ENCODE measurements around the gene TOMM5. TPM values are rescaled to one million over a fixed set of nuclear protein-coding genes. Genes with fewer than 3 reads are reported as not detected.

Gene TOMM5
- total and polyA plus RNA-seq, 2 of the 13 experiments (the other 11 are each of a cell fraction or from before 2014, with no cell fraction given): 147 to 315 TPM

GRCh38 chr9:37609735-37610397 is 17.5 kb upstream of the TOMM5 start:
- intact Hi-C loops (cut with micrococcal nuclease; ENCODE audit: unreplicated experiment) (no loop called here), in situ Hi-C loops (cut with HindIII; ENCODE audit: extremely low pct_ligation_motif_present, low pct_unique_long_range_greater_than_20kb) (no loop called here)
- no peak for ATAC-seq
- DNase-seq (ENCODE audit: low spot score): no peak
- Histone ChIP-seq H3K9ac (ENCODE audit: insufficient read depth, low read depth, low read length) (no peak overlapping the region), H3K9me3 (ENCODE audit: low read length) (no peaks in the 10 kb centered on the region), H3K4me1 (ENCODE audit: insufficient read depth, low read length) (no peaks in the 10 kb centered on the region), H3K27me3 (ENCODE audit: control insufficient read depth in 1 of 2, insufficient read depth in 2 of 2, low read length in 2 of 2) (peaks cover 0 to 23% of the 10 kb centered on the region in 2 experiments; a peak in 3 of 5 replicates), H3K27ac (ENCODE audit: extremely low read length, insufficient read depth, low read length) (no peak overlapping the region), H4K20me1 (ENCODE audit: insufficient read depth, low read length) (no peaks in the 10 kb centered on the region), H3K4me2 (ENCODE audit: low read depth, low read length) (no peak overlapping the region), H2AFZ (ENCODE audit: low read length) (no peak overlapping the region), H3K79me2 (ENCODE audit: insufficient read depth, low read length) (no peaks in the 10 kb centered on the region), H3K4me3 (replicated peaks in 1 of 3; ENCODE audit: insufficient read depth in 1 of 3, low read depth in 2 of 3, low read length in 3 of 3) (no peak overlapping the region), H3K36me3 (replicated peaks in 1 of 2; ENCODE audit: control insufficient read depth in 1 of 2, insufficient read depth in 2 of 2, low read length in 2 of 2) (no peaks in the 10 kb centered on the region)
- POLR2A ChIA-PET: no interaction called here
- TF ChIP-seq CC2D1A (CRISPR knock-in tag; IDR thresholded peaks at IDR 0.05) (no peak), ZNF44 (CRISPR knock-in tag; IDR thresholded peaks at IDR 0.05) (no peak), ZNF776 (CRISPR knock-in tag; IDR thresholded peaks at IDR 0.05) (no peak), ZNF136 (CRISPR knock-in tag; IDR thresholded peaks at IDR 0.05; ENCODE audit: low read depth) (no peak), MEIS2 (CRISPR knock-in tag; IDR thresholded peaks at IDR 0.05) (no peak), ZNF772 (CRISPR knock-in tag; IDR thresholded peaks at IDR 0.05) (no peak), ZHX2 (IDR thresholded peaks at IDR 0.05; ENCODE audit: low read depth) (no peak), ZHX2 (CRISPR knock-in tag; IDR thresholded peaks at IDR 0.05; ENCODE audit: borderline replicate concordance) (no peak), ZSCAN31 (CRISPR knock-in tag; IDR thresholded peaks at IDR 0.05; ENCODE audit: low read depth) (no peak), NAIF1 (CRISPR knock-in tag; IDR thresholded peaks at IDR 0.05; ENCODE audit: borderline replicate concordance) (no peak), JUND (CRISPR knock-in tag; IDR thresholded peaks at IDR 0.05) (no peak), NCOA2 (CRISPR knock-in tag; IDR thresholded peaks at IDR 0.05) (no peak), ZNF333 (CRISPR knock-in tag; IDR thresholded peaks at IDR 0.05; ENCODE audit: borderline replicate concordance) (no peak), ZBTB38 (CRISPR knock-in tag; IDR thresholded peaks at IDR 0.05) (no peak), SAFB2 (CRISPR knock-in tag; IDR thresholded peaks at IDR 0.05; ENCODE audit: borderline replicate concordance, low read depth) (no peak), ZNF17 (CRISPR knock-in tag; IDR thresholded peaks at IDR 0.05) (no peak), ZNF562 (CRISPR knock-in tag; IDR thresholded peaks at IDR 0.05; ENCODE audit: borderline replicate concordance) (no peak)
- TF ChIP-seq, protein P1, sequence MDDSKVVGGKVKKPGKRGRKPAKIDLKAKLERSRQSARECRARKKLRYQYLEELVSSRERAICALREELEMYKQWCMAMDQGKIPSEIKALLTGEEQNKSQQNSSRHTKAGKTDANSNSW (CRISPR knock-in tag; IDR thresholded peaks at IDR 0.05; ENCODE audit: borderline replicate concordance): no peak
- TF ChIP-seq, protein P2, sequence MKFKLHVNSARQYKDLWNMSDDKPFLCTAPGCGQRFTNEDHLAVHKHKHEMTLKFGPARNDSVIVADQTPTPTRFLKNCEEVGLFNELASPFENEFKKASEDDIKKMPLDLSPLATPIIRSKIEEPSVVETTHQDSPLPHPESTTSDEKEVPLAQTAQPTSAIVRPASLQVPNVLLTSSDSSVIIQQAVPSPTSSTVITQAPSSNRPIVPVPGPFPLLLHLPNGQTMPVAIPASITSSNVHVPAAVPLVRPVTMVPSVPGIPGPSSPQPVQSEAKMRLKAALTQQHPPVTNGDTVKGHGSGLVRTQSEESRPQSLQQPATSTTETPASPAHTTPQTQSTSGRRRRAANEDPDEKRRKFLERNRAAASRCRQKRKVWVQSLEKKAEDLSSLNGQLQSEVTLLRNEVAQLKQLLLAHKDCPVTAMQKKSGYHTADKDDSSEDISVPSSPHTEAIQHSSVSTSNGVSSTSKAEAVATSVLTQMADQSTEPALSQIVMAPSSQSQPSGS (CRISPR knock-in tag; IDR thresholded peaks at IDR 0.05): no peak
- CTCF ChIA-PET (ENCODE audit: low intra/inter-chr PET ratio, low total read pairs): no interaction called here
- no TSS peak for BruUV-seq (replicated peaks)
- WGBS (ENCODE audit: low lambda C conversion rate): 26% methylated on average over 6 of the region's 6 CpGs
- FAIRE-seq: no peak

Data from HepG2 (cell line).